ENCODE data around the gene GNAZ.

GRCh38 chr22:23031381-23031780, 38.9 kb upstream of the GNAZ start:
- TF ChIP-seq CTCF (IDR thresholded peaks at IDR 0.05) (no peak), ZFX (IDR thresholded peaks at IDR 0.05; ENCODE audit: borderline replicate concordance) (no peak)
